Fibroblast of lung (primary cell): ENCODE data around the gene OSBPL9.

Experiments
- CTCF ChIP-seq, 2 donors: IDR thresholded peaks in 1 of 2; conservative IDR thresholded peaks in 1 of 2; 1 replicate in 1 of 2; 2 replicates in 1 of 2; pipeline ENCODE4 v1.5.1; 2011 to 2012; ENCODE audit warnings: low read length in 2 of 2, control low read depth in 1 of 2, inconsistent platforms in 1 of 2, low read depth in 1 of 2, mild to moderate bottlenecking in 1 of 2
- EZH2 ChIP-seq: IDR thresholded peaks from 2 replicates; pipeline ENCODE4 v1.5.1; 2012; ENCODE audit warnings: low read length, control low read depth, mild to moderate bottlenecking; ENCODE audit errors: missing control alignments

DNA sequence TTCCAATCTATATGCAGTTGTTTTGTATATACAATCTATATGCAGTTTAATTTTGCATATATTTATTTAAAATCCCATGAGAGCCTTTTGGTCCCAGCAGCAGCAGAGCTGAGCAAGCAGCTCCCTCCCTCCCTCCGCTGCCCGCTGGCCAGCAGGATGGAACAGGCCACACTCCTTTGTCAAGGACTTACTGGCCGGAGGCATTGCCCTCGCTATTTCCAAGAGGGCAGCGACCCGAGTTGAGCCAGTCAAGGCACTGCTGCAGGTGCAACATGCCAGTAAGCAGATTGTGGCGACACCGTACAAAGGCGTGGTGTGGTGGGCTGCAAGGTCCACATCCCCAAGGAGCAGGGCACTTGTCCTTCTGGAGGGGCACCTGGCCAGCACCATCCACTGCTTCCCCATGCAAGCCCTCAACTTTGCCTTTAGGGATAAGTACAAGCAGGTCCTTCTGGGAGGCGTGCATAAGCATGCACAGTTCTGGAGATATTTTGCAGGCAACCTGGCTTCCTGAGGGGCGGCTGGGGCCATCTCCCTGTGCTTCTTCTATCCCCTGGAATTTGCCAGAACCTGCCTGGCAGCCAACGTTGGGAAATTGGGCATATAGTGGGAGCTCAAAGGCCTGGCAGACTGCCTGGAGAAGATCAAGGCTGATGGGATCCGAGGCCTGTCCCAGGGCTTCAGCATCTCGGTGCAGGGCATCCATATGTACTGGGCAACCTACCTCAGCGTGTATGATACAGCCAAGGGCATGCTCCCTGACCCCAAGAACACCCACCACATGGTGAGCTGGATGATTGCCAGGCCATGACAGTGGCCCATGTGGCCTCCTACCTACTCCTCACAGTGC, 92.2 kb downstream of the OSBPL9 start:
- TF ChIP-seq CTCF (conservative IDR thresholded peaks at IDR 0.05 in 1 of 2, IDR thresholded peaks at IDR 0.05 in 1 of 2; ENCODE audit: low read depth in 1 of 2, low read length in 2 of 2): no peak
- TF ChIP-seq EZH2: no peak
